Omental fat pad (tissue), 4 donors: ENCODE data around the gene STK11IP. TPM values are rescaled to one million over a fixed set of nuclear protein-coding genes. Genes with fewer than 3 reads are reported as not detected.

Experiments
- ATAC-seq: fragments of 150-250 bp; one replicate; pipeline ENCODE4 v1.9.1; 2016; ENCODE audit warnings: mild to moderate bottlenecking, moderate library complexity; ENCODE audit not compliant: low FRiP score
- DNase-seq: peaks from one replicate; pipeline ENCODE4 v3.0.0-alpha.2; 2019; ENCODE audit warnings: low spot score
- total RNA-seq, 4 donors: library from RNA; depleted of rRNA; stranded (reverse); fragments of >200 nt; gene quantifications; one replicate each; pipeline ENCODE4 v1.1.0, GENCODE V29; 2016
- TF ChIP-seq, protein P1 (sequence below), 3 donors: fragments of 450-650 bp; IDR thresholded peaks; one replicate each; pipeline ENCODE4 v1.5.1; 2016 to 2017; ENCODE audit warnings: antibody characterized with exemption in 3 of 3, mild to moderate bottlenecking in 3 of 3, moderate library complexity in 2 of 3

Gene STK11IP
- total RNA-seq, 4 donors from 2014 or later = 9.1 to 22.4 (median 13.0) TPM

DNA sequence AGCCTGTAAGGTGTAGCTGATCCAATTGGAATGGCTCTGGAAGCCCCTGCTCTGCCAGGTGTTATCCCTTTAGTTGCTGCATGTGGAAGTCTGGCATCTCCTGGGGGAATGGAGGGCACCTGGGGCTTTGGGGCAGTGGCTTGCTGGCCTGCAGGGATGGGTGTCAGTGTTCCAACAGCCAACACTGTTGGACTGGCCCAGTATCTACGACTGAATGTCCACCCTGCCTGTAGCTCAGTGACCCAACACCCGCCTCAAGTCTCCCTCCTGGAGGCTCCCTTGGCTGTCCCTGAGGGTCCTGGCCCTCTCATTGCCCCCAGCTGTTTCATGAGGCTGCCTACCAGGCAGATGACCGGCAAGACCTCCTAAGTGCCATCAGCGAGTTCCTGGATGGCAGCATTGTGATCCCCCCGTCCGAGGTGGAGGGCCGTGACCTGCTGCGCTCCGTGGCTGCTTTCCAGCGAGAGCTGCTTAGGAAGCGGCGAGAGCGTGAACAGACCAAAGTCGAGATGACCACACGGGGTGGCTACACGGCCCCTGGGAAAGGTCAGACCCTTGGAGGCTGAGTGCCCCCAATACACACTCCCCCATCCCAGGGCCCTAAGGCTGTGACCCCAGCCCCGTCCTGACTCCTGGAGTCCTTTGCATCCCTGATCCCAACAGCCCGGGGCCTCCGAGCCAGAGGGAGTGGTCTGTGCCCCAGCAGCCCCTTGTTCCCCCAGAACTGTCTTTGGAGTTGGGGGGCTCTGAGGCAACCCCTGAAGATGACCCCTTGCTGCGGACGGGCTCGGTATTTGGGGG lies 37.5 kb downstream of the STK11IP start:
- TF ChIP-seq, protein P1, sequence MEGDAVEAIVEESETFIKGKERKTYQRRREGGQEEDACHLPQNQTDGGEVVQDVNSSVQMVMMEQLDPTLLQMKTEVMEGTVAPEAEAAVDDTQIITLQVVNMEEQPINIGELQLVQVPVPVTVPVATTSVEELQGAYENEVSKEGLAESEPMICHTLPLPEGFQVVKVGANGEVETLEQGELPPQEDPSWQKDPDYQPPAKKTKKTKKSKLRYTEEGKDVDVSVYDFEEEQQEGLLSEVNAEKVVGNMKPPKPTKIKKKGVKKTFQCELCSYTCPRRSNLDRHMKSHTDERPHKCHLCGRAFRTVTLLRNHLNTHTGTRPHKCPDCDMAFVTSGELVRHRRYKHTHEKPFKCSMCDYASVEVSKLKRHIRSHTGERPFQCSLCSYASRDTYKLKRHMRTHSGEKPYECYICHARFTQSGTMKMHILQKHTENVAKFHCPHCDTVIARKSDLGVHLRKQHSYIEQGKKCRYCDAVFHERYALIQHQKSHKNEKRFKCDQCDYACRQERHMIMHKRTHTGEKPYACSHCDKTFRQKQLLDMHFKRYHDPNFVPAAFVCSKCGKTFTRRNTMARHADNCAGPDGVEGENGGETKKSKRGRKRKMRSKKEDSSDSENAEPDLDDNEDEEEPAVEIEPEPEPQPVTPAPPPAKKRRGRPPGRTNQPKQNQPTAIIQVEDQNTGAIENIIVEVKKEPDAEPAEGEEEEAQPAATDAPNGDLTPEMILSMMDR (IDR thresholded peaks at IDR 0.05) = no peak
- ATAC-seq = no peak
- DNase-seq = no peak

GRCh38 chr2:219636144-219636915 lies 38.7 kb downstream of the STK11IP start:
- no peak for DNase-seq
- TF ChIP-seq, protein P1 (IDR thresholded peaks at IDR 0.05) = no peak
- no peak for ATAC-seq

DNA sequence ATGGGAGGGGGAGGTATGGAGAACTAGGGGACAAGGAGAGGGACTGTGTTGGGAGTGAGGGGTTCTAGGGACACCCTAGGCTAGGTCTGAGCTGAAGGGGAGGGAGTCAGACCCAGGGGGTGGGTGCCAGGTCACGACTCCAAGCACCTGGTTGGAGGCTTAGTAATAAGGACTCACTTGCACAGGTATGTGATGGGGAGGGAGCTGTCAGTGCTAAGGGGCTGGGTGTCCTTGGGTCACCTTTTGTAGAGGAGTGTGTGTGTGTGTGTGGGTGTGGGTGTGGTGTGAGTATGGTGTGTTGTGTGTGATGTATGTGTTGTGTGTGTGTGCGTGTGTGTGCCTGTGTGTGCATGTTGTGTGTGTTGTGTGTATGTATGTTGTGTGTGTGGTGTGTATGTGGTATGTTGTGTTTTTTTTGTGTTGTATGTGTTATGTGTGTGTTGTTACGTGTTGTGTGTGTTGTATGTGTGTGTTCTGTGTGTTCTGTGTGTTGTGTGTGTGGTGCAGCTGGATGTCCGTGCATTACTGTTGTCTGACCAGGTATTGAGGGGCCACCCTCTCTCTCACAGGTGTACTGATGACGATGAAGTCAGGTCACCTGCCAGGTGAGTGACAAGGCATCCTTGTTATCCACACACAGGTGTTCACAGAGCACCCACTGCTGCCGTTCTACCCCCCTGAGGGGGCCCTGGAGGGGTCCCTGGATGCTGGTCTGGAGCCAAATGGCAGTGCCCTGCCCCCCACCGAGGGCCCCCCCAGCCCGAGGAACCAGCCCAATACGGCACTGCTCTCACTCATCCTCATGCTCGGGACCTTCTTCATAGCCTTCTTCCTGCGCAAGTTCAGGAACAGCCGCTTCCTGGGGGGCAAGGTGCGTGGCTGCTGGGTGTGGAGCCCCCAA lies 39.5 kb downstream of the STK11IP start:
- DNase-seq (no peak), ATAC-seq (no peak)
- TF ChIP-seq, protein P1 (IDR thresholded peaks at IDR 0.05) = no peak

DNA sequence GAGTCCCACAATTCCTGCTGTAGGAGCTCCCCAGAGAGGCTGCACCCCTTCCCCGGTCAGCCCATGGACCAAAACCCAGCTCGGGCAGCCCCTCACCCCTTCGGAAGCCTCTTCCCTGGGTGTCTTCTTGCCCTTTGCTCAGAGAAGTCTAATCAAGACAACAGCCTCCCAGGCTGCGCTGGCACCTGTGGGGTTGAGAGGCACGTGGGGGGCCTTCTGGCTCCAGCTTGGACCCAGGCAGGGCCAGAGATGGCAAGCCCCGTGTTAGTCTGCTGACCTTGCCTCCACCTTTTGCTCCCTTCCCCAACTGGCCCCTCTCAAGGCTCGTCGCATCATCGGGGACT lies 40.2 kb downstream of the STK11IP start:
- TF ChIP-seq, protein P1 (IDR thresholded peaks at IDR 0.05) = no peak

DNA sequence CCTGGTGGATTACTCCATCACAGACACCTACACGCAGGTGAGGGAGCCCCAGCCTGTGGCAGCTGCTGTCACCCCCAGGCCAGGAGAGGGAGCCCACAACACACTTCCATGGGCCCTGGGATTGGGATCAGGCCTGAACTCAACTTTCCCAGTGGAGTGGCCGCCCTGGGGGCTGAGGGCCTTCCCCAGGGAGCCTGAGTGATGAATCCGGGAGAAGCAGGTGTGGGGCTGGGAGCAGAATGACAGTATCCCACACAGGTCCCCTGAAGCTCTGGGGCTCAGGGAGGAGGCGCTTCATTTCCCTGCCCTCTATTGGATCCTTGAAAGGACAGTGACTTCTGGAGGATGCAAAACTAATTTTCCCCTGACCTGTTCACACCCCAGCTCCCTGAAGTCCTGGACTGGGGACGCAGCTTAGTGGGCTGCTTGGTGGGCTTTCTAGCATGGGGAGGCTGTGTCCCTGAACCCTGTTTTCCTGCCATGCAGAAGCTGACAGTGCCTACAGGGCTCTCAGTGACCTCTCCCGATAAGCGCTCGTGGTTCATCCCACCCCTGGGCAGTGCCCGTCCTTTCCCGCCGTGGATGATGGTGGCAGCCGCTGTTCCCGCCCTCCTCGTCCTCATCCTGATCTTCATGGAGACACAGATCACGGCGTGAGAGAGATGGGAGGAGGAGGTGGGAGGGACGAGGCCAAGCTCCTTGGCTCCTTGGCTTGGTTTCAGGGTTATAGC lies 40.7 kb downstream of the STK11IP start:
- TF ChIP-seq, protein P1 (IDR thresholded peaks at IDR 0.05) = no peak
- DNase-seq (no peak), ATAC-seq (no peak)

More for the DNA sequence above, 40.2 kb downstream of the STK11IP start:
- ATAC-seq (no peak), DNase-seq (no peak)
